CD14-positive monocyte (primary cell): ENCODE results near the gene HHIPL2. TPM values are rescaled to one million over a fixed set of nuclear protein-coding genes. Genes with fewer than 3 reads are reported as not detected.

ENCODE experiments used
- DNase-seq, 3 donors: peaks; one replicate each; pipeline ENCODE4 v3.0.0-alpha.2; 2011 to 2022
- H2AFZ ChIP-seq: 2 replicates; pipeline ENCODE4 v1.6.0; 2012; ENCODE audit warnings: mild to moderate bottlenecking, low read depth, low read length, inconsistent platforms; ENCODE audit not compliant: insufficient read depth, poor library complexity, severe bottlenecking
- H3K27ac ChIP-seq, 2 donors: 1 replicate in 1 of 2; 2 replicates in 1 of 2; pipeline ENCODE4 v1.5.1; 2012 to 2013; ENCODE audit warnings: low read length in 2 of 2, control low read depth in 1 of 2, inconsistent platforms in 1 of 2, low read depth in 1 of 2, mild to moderate bottlenecking in 1 of 2
- H3K27me3 ChIP-seq, 2 donors: one replicate each; pipeline versions ENCODE4 v1.6.0 to v1.6.1; 2011 to 2013; ENCODE audit warnings: low read length in 2 of 2; ENCODE audit not compliant: control insufficient read depth in 2 of 2, insufficient read depth in 2 of 2
- H3K36me3 ChIP-seq, 2 donors: replicated peaks in 1 of 2; 1 replicate in 1 of 2; 2 replicates in 1 of 2; pipeline versions ENCODE4 v1.5.1 to v1.6.1; 2012 to 2013; ENCODE audit warnings: low read length in 2 of 2, control low read depth in 1 of 2, inconsistent platforms in 1 of 2, mild to moderate bottlenecking in 1 of 2; ENCODE audit not compliant: insufficient read depth in 2 of 2, control insufficient read depth in 1 of 2
- H3K4me1 ChIP-seq, 2 donors: 1 replicate in 1 of 2; 2 replicates in 1 of 2; pipeline versions ENCODE4 v1.5.1 to v1.6.1; 2012 to 2013; ENCODE audit warnings: low read length in 2 of 2, control low read depth in 1 of 2, inconsistent platforms in 1 of 2, mild to moderate bottlenecking in 1 of 2, moderate library complexity in 1 of 2; ENCODE audit not compliant: insufficient read depth in 2 of 2, control insufficient read depth in 1 of 2
- H3K4me2 ChIP-seq: replicated peaks from 2 replicates; pipeline ENCODE3; 2012; ENCODE audit warnings: low read length, moderate library complexity, mild to moderate bottlenecking; ENCODE audit not compliant: poor library complexity, severe bottlenecking; ENCODE audit errors: extremely low read depth
- H3K4me3 ChIP-seq, 3 experiments: fragments of 200-600 bp in 1 of 3; sonication (generic) in 1 of 3; replicated peaks in 1 of 3; 1 replicate in 2 of 3; 2 replicates in 1 of 3; pipeline ENCODE4 v1.5.1; 2011 to 2013; ENCODE audit warnings: low read length in 3 of 3, mild to moderate bottlenecking in 3 of 3, control low read depth in 2 of 3, low read depth in 2 of 3, inconsistent platforms in 1 of 3, moderate library complexity in 1 of 3
- H3K79me2 ChIP-seq: 2 replicates; pipeline ENCODE4 v1.6.0; 2012; ENCODE audit warnings: mild to moderate bottlenecking, control low read depth, inconsistent platforms, low read length, moderate library complexity; ENCODE audit not compliant: insufficient read depth
- H3K9ac ChIP-seq: 2 replicates; pipeline ENCODE4 v1.6.0; 2017; ENCODE audit warnings: low read length, mild to moderate bottlenecking; ENCODE audit not compliant: insufficient read depth, poor library complexity, severe bottlenecking
- H3K9me3 ChIP-seq, 2 donors: replicated peaks in 1 of 2; 1 replicate in 1 of 2; 2 replicates in 1 of 2; pipeline versions ENCODE4 v1.5.1 to v1.6.1; 2012 to 2013; ENCODE audit warnings: low read length in 2 of 2, control low read depth in 1 of 2; ENCODE audit not compliant: control insufficient read depth in 1 of 2, insufficient read depth in 1 of 2
- H4K20me1 ChIP-seq: 2 replicates; pipeline ENCODE4 v1.6.0; 2012; ENCODE audit warnings: mild to moderate bottlenecking, low read length, control low read depth, moderate library complexity; ENCODE audit not compliant: insufficient read depth
- H3K27ac Mint-ChIP-seq, 7 donors: one replicate each; pipeline ENCODE4 v1.8.0; 2020; ENCODE audit warnings: mild to moderate bottlenecking in 7 of 7, mixed read lengths in 7 of 7, moderate library complexity in 6 of 7, inconsistent platforms in 2 of 7
- H3K27me3 Mint-ChIP-seq, 3 donors: one replicate each; pipeline ENCODE4 v1.8.0; 2021 to 2022; ENCODE audit warnings: low read depth in 3 of 3, mild to moderate bottlenecking in 3 of 3, mixed read lengths in 3 of 3, moderate library complexity in 3 of 3, inconsistent platforms in 1 of 3
- H3K36me3 Mint-ChIP-seq, 2 donors: one replicate each; pipeline ENCODE4 v1.8.0; 2020; ENCODE audit warnings: mixed read lengths in 2 of 2, inconsistent platforms in 1 of 2, mild to moderate bottlenecking in 1 of 2
- H3K4me1 Mint-ChIP-seq: one replicate; pipeline ENCODE4 v1.8.0; 2020; ENCODE audit warnings: mild to moderate bottlenecking, mixed read lengths
- H3K4me3 Mint-ChIP-seq, 2 donors: one replicate each; pipeline ENCODE4 v1.8.0; 2020; ENCODE audit warnings: mild to moderate bottlenecking in 2 of 2, mixed read lengths in 2 of 2, moderate library complexity in 1 of 2
- H3K9me3 Mint-ChIP-seq, 7 donors: one replicate each; pipeline ENCODE4 v1.8.0; 2020 to 2022; ENCODE audit warnings: mixed read lengths in 7 of 7, mild to moderate bottlenecking in 6 of 7, moderate library complexity in 6 of 7, inconsistent platforms in 2 of 7
- CTCF ChIP-seq: fragments of 200-600 bp; IDR thresholded peaks from one replicate; pipeline ENCODE4 v1.8.0; 2022; ENCODE audit warnings: antibody characterized with exemption, mild to moderate bottlenecking
- WGBS: methylation state at CpG from one replicate; pipeline ENCODE4 v1.1.5; 2013; ENCODE audit warnings: missing lambda C conversion rate; ENCODE audit not compliant: insufficient coverage; 5-methylcytosine and 5-hydroxymethylcytosine counted together
- intact Hi-C, 2 donors: fragments of 100-400 bp; cut with micrococcal nuclease; formaldehyde crosslinking; loops; one replicate each; pipeline versions ENCODE4 v1.15.0 to v1.15.1; 2023
- polyA plus RNA-seq, 3 donors: library from polyadenylated mRNA; depleted of rRNA in 1 of 3; unstranded in 2 of 3; stranded (reverse) in 1 of 3; fragments of 300-500 nt in 2 of 3; fragments of >200 nt in 1 of 3; fragmentation: Illumina TruSeq in 2 of 3; gene quantifications; 1 replicate in 2 of 3; 2 replicates in 1 of 3; pipeline ENCODE4 v1.2.3, GENCODE V29; 2012 to 2021

Gene HHIPL2
- polyA plus RNA-seq, 3 donors: 0.08 TPM; not detected in 2

- peaks cover 0 to 8% (median 1%) of the 10 kb centered on the region in 3 donors for H3K27me3 Mint-ChIP-seq
- DNase-seq: no peak
- H3K4me1 ChIP-seq: no peaks in the 10 kb centered on the region
- no peak overlapping the region for H3K4me3 Mint-ChIP-seq
- no peak overlapping the region for H3K4me2 ChIP-seq
- intact Hi-C loops: no loop called here
- H3K27ac Mint-ChIP-seq: no peak overlapping the region
- no peak overlapping the region for H3K27ac ChIP-seq
- no peaks in the 10 kb centered on the region for H3K79me2 ChIP-seq
- H3K27me3 ChIP-seq: no peaks in the 10 kb centered on the region
- no peaks in the 10 kb centered on the region for H3K36me3 Mint-ChIP-seq
- peaks cover 0 to 7% (median 4%) of the 10 kb centered on the region in 7 donors for H3K9me3 Mint-ChIP-seq
- H3K9ac ChIP-seq: no peak overlapping the region
- H3K36me3 ChIP-seq: no peaks in the 10 kb centered on the region
- no peaks in the 10 kb centered on the region for H3K4me1 Mint-ChIP-seq
- 80% methylated on average over 1 of the region's 3 CpGs for WGBS
- no peak overlapping the region for H3K4me3 ChIP-seq
- no peaks in the 10 kb centered on the region for H4K20me1 ChIP-seq
- no peaks in the 10 kb centered on the region for H3K9me3 ChIP-seq
- no peak for TF ChIP-seq CTCF
- H2AFZ ChIP-seq: no peak overlapping the region
Observed at GRCh38 chr1:222523852-222524251, 24.1 kb downstream of the HHIPL2 start.

GRCh38 chr1:222522105-222522915 lies 25.6 kb downstream of the HHIPL2 start:
- 55% methylated on average over 7 of the region's 8 CpGs for WGBS
- Histone ChIP-seq H4K20me1 (no peaks in the 10 kb centered on the region), H3K9me3 (no peaks in the 10 kb centered on the region), H3K36me3 (no peaks in the 10 kb centered on the region), H3K9ac (no peak overlapping the region), H3K79me2 (no peaks in the 10 kb centered on the region), H2AFZ (no peak overlapping the region), H3K27me3 (no peaks in the 10 kb centered on the region), H3K27ac (no peak overlapping the region), H3K4me1 (no peaks in the 10 kb centered on the region), H3K4me2 (no peak overlapping the region), H3K4me3 (no peak overlapping the region)
- H3K9me3 Mint-ChIP-seq: peaks cover 0 to 4% (median under 1%) of the 10 kb centered on the region in 7 donors
- no peaks in the 10 kb centered on the region for H3K4me1 Mint-ChIP-seq
- no peak for TF ChIP-seq CTCF
- peaks cover 0 to 7% (median 1%) of the 10 kb centered on the region in 3 donors for H3K27me3 Mint-ChIP-seq
- H3K4me3 Mint-ChIP-seq: no peak overlapping the region
- intact Hi-C loops: no loop called here
- no peak for DNase-seq
- no peak overlapping the region for H3K27ac Mint-ChIP-seq
- no peaks in the 10 kb centered on the region for H3K36me3 Mint-ChIP-seq
